Sigmoid colon (tissue), 4 donors: ENCODE measurements around the gene GLI3.

Source experiments
- EP300 ChIP-seq, 4 donors: sonication (generic); formaldehyde crosslinking; IDR thresholded peaks; one replicate each; pipeline ENCODE4 v1.6.1; 2017; ENCODE audit warnings: antibody characterized with exemption in 4 of 4
- POLR2A ChIP-seq, 2 donors: fragments of 450-650 bp; IDR thresholded peaks; one replicate each; pipeline ENCODE4 v1.6.1; 2016; ENCODE audit warnings: antibody characterized with exemption in 2 of 2, mild to moderate bottlenecking in 2 of 2, moderate library complexity in 2 of 2
- POLR2AphosphoS5 ChIP-seq, 4 donors: sonication (generic); formaldehyde crosslinking; IDR thresholded peaks; one replicate each; pipeline ENCODE4 v1.6.1; 2017; ENCODE audit warnings: antibody characterized with exemption in 4 of 4
- TF ChIP-seq, protein P1 (sequence below), 4 experiments: fragments of 450-650 bp in 3 of 4; fragments of 200-600 bp in 1 of 4; IDR thresholded peaks; one replicate each; pipeline ENCODE4 v1.5.1; 2016 to 2019; ENCODE audit warnings: antibody characterized with exemption in 4 of 4, mild to moderate bottlenecking in 3 of 4, moderate library complexity in 2 of 4

DNA sequence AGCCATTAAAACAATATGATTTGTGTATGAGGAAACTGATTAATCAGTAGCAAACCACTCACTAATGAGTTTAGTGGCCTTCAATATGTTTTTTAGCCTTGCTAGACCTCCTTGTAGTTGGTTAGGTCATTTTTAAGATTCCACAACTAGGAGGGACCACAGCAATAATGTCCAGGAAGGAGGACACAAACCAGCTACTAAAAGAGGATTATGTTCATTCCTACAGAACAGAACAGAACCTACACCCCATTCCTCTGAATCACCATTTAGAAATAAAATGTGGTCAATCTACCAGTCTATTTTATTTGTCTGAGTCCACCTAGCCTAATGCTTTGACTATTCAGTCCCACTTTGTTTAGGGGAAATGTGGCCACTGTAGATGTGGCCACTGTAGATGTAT, 226.3 kb downstream of the GLI3 start:
- TF ChIP-seq, protein P1, sequence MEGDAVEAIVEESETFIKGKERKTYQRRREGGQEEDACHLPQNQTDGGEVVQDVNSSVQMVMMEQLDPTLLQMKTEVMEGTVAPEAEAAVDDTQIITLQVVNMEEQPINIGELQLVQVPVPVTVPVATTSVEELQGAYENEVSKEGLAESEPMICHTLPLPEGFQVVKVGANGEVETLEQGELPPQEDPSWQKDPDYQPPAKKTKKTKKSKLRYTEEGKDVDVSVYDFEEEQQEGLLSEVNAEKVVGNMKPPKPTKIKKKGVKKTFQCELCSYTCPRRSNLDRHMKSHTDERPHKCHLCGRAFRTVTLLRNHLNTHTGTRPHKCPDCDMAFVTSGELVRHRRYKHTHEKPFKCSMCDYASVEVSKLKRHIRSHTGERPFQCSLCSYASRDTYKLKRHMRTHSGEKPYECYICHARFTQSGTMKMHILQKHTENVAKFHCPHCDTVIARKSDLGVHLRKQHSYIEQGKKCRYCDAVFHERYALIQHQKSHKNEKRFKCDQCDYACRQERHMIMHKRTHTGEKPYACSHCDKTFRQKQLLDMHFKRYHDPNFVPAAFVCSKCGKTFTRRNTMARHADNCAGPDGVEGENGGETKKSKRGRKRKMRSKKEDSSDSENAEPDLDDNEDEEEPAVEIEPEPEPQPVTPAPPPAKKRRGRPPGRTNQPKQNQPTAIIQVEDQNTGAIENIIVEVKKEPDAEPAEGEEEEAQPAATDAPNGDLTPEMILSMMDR (IDR thresholded peaks at IDR 0.05): no peak
- no peak for TF ChIP-seq POLR2AphosphoS5 (IDR thresholded peaks at IDR 0.05)
- TF ChIP-seq POLR2A (IDR thresholded peaks at IDR 0.05): no peak
- TF ChIP-seq EP300 (IDR thresholded peaks at IDR 0.05): no peak
